Central memory CD8-positive, alpha-beta T cell (primary cell): Measurements from ENCODE around the gene FSCN2.
"Not testable (repeated sequence)": the region's sequence is repeated elsewhere in the genome, so short reads cannot be mapped to it uniquely, and the experiment has no call there.

Experiments
- ATAC-seq: fragments of 150-1000 bp; cut with Tn5 transposase; replicated peaks from 2 replicates; pipeline ENCODE4 v1.10.0; 2022; ENCODE audit warnings: mild to moderate bottlenecking, moderate FRiP score, moderate number of reproducible peaks; ENCODE audit not compliant: poor library complexity, severe bottlenecking; ENCODE audit errors: extremely low read depth
- DNase-seq, 2 donors: peaks; one replicate each; pipeline ENCODE4 v3.0.0; 2021; ENCODE audit warnings: low spot score in 2 of 2
- H3K27ac Mint-ChIP-seq: one replicate; pipeline ENCODE4 v1.8.0; 2022; ENCODE audit warnings: low read depth, mild to moderate bottlenecking, moderate library complexity, mixed read lengths
- H3K27me3 Mint-ChIP-seq: one replicate; pipeline ENCODE4 v1.8.0; 2022; ENCODE audit warnings: mixed read lengths
- H3K36me3 Mint-ChIP-seq: one replicate; pipeline ENCODE4 v1.8.0; 2022; ENCODE audit warnings: mild to moderate bottlenecking, moderate library complexity, mixed read lengths; ENCODE audit not compliant: insufficient read depth
- H3K4me1 Mint-ChIP-seq: one replicate; pipeline ENCODE4 v1.8.0; 2022; ENCODE audit warnings: mixed read lengths
- H3K4me3 Mint-ChIP-seq: one replicate; pipeline ENCODE4 v1.8.0; 2022; ENCODE audit warnings: mild to moderate bottlenecking, moderate library complexity, mixed read lengths
- H3K9me3 Mint-ChIP-seq: one replicate; pipeline ENCODE4 v1.8.0; 2022; ENCODE audit warnings: mixed read lengths

FSCN2 gene

GRCh38 chr17:81582341-81582740, 54.2 kb downstream of the FSCN2 start:
- DNase-seq: no peak
- H3K27me3 Mint-ChIP-seq: no peaks in the 10 kb centered on the region
- ATAC-seq: no peak
- H3K9me3 Mint-ChIP-seq: no peaks in the 10 kb centered on the region
- no peak overlapping the region for H3K27ac Mint-ChIP-seq
- H3K4me1 Mint-ChIP-seq: peaks cover 29% of the 10 kb centered on the region
- H3K36me3 Mint-ChIP-seq: peaks cover 35% of the 10 kb centered on the region
- H3K4me3 Mint-ChIP-seq: no peak overlapping the region

GRCh38 chr17:81582749-81583148, 54.6 kb downstream of the FSCN2 start:
- Mint-ChIP-seq H3K27ac (no peak overlapping the region), H3K36me3 (peaks cover 38% of the 10 kb centered on the region), H3K9me3 (no peaks in the 10 kb centered on the region), H3K27me3 (no peaks in the 10 kb centered on the region), H3K4me3 (no peak overlapping the region), H3K4me1 (peaks cover 25% of the 10 kb centered on the region)
- ATAC-seq: no peak
- DNase-seq: no peak

- no peaks in the 10 kb centered on the region for H3K9me3 Mint-ChIP-seq
- no peak for DNase-seq
- no peak overlapping the region for H3K27ac Mint-ChIP-seq
- H3K4me3 Mint-ChIP-seq: no peak overlapping the region
- H3K36me3 Mint-ChIP-seq: peaks cover 45% of the 10 kb centered on the region
- ATAC-seq: no peak
- no peaks in the 10 kb centered on the region for H3K27me3 Mint-ChIP-seq
- peaks cover 16% of the 10 kb centered on the region for H3K4me1 Mint-ChIP-seq
Observed at GRCh38 chr17:81583589-81584342, 55.6 kb downstream of the FSCN2 start.

- H3K4me3 Mint-ChIP-seq, H3K27ac Mint-ChIP-seq, DNase-seq, H3K27me3 Mint-ChIP-seq, ATAC-seq, H3K9me3 Mint-ChIP-seq: not testable (repeated sequence)
- peaks cover 10% of the 10 kb centered on the region for H3K4me1 Mint-ChIP-seq
- H3K36me3 Mint-ChIP-seq: peaks cover 52% of the 10 kb centered on the region
Observed at GRCh38 chr17:81584771-81585170, 56.6 kb downstream of the FSCN2 start.

- Mint-ChIP-seq H3K4me1 (no peaks in the 10 kb centered on the region), H3K36me3 (peaks cover 58% of the 10 kb centered on the region), H3K4me3 (no peak overlapping the region), H3K27ac (no peak overlapping the region), H3K9me3 (no peaks in the 10 kb centered on the region), H3K27me3 (no peaks in the 10 kb centered on the region)
- no peak for DNase-seq
- ATAC-seq: no peak
Observed at GRCh38 chr17:81586096-81586495, 57.9 kb downstream of the FSCN2 start.
